Tibial artery (tissue), 4 donors: ENCODE results near the gene NEUROG1.

Source experiments
- DNase-seq, 2 donors: peaks; one replicate each; pipeline ENCODE4 v3.0.0-alpha.2; 2019
- H3K27ac ChIP-seq, 2 donors: fragments of 200-600 bp; sonication (generic) in 1 of 2; 1 replicate in 1 of 2; 2 replicates in 1 of 2; pipeline ENCODE4 v1.5.1; 2018 to 2019; ENCODE audit warnings: mild to moderate bottlenecking in 1 of 2
- H3K27me3 ChIP-seq, 2 donors: fragments of 200-600 bp; sonication (generic) in 1 of 2; one replicate each; pipeline versions ENCODE4 v1.5.1 to v1.6.0; 2016 to 2019
- H3K36me3 ChIP-seq, 3 donors: fragments of 200-600 bp; sonication (generic) in 2 of 3; one replicate each; pipeline ENCODE4 v1.5.1; 2016 to 2019; ENCODE audit warnings: mild to moderate bottlenecking in 2 of 3
- H3K4me1 ChIP-seq, 4 donors: fragments of 200-600 bp; sonication (generic) in 2 of 4; 1 replicate in 3 of 4; 2 replicates in 1 of 4; pipeline ENCODE4 v1.5.1; 2016 to 2019
- H3K4me3 ChIP-seq, 2 donors: fragments of 200-600 bp; sonication (generic) in 1 of 2; 1 replicate in 1 of 2; 2 replicates in 1 of 2; pipeline ENCODE4 v1.5.1; 2018 to 2019; ENCODE audit warnings: mild to moderate bottlenecking in 2 of 2
- H3K9me3 ChIP-seq, 3 donors: fragments of 200-600 bp; sonication (generic) in 1 of 3; one replicate each; pipeline ENCODE4 v1.5.1; 2016 to 2019
- intact Hi-C: fragments of 100-400 bp; cut with DNase I; formaldehyde crosslinking; loops from one replicate; pipeline ENCODE4 v1.15.0; 2023; ENCODE audit warnings: low total_unique reads
- TF ChIP-seq, protein P1 (sequence below), 2 experiments: fragments of 200-600 bp in 1 of 2; fragments of 450-650 bp in 1 of 2; IDR thresholded peaks; one replicate each; pipeline ENCODE4 v1.5.1; 2017 to 2019; ENCODE audit warnings: antibody characterized with exemption in 2 of 2, mild to moderate bottlenecking in 1 of 2, moderate library complexity in 1 of 2

Gene NEUROG1, protein sequence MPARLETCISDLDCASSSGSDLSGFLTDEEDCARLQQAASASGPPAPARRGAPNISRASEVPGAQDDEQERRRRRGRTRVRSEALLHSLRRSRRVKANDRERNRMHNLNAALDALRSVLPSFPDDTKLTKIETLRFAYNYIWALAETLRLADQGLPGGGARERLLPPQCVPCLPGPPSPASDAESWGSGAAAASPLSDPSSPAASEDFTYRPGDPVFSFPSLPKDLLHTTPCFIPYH

DNA sequence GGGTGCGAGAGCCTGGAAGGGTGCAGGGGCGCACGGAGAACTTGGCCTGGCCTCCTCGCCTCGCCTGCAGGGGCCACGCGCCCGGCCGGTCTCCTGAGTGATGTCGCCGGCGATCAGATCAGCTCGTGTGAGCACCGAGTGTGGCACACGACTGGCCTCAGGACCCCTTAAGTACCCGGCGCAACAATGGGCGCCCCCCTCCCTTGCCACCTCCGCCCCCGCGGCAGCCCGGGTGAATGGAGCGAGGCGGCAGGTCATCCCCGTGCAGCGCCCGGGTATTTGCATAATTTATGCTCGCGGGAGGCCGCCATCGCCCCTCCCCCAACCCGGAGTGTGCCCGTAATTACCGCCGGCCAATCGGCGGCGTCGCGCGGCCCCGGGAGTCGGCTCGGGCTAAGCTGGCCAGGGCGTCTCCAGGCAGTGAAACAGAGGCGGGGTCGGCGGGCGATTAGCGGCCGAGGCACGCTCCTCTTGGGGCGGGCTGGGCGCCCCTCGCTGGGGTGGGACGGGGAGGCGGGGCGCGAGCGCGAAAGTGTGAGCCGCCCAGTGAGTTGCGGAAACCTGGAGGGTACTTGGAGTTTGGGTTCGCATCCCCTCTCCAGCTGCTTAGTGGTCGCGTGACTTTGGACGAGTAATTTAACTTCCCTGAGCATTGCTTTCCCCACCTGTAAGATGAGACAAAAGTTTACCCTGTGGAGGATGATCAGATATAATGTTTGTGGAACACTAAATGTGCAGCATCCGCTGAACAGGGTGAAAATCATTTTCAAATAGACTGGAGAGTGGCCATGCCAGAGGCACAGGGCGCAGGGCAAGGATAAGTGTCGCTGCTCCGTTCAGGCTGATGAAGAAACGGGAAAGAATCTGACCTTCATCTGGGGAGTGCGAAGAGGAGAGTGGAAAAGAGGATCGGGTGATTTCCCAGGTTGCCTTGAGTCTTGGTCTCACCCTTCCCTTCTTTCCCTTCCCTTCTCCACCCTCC lies at the start of gene NEUROG1:
Gene NEUROG1, minus strand, starts transcription at position 145 of the 982 bp plus-strand sequence. CDS start 274 bp downstream, outside the sequence.
- H3K36me3 ChIP-seq, result no peaks in the 10 kb centered on the region
- peaks cover 0 to 4% (median 0%) of the 10 kb centered on the region in 3 donors for H3K9me3 ChIP-seq
- H3K4me3 ChIP-seq, result no peak within 1 kb of the TSS
- DNase-seq, result no peak
- H3K4me1 ChIP-seq, result peaks cover 0 to 17% (median 15%) of the 10 kb centered on the region in 4 donors
- peaks cover 0 to 90% of the 10 kb centered on the region in 2 donors for H3K27me3 ChIP-seq
- intact Hi-C loops, result no loop called here
- TF ChIP-seq, protein P1, sequence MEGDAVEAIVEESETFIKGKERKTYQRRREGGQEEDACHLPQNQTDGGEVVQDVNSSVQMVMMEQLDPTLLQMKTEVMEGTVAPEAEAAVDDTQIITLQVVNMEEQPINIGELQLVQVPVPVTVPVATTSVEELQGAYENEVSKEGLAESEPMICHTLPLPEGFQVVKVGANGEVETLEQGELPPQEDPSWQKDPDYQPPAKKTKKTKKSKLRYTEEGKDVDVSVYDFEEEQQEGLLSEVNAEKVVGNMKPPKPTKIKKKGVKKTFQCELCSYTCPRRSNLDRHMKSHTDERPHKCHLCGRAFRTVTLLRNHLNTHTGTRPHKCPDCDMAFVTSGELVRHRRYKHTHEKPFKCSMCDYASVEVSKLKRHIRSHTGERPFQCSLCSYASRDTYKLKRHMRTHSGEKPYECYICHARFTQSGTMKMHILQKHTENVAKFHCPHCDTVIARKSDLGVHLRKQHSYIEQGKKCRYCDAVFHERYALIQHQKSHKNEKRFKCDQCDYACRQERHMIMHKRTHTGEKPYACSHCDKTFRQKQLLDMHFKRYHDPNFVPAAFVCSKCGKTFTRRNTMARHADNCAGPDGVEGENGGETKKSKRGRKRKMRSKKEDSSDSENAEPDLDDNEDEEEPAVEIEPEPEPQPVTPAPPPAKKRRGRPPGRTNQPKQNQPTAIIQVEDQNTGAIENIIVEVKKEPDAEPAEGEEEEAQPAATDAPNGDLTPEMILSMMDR (IDR thresholded peaks at IDR 0.05), result no peak
- no peak within 1 kb of the TSS for H3K27ac ChIP-seq

DNA sequence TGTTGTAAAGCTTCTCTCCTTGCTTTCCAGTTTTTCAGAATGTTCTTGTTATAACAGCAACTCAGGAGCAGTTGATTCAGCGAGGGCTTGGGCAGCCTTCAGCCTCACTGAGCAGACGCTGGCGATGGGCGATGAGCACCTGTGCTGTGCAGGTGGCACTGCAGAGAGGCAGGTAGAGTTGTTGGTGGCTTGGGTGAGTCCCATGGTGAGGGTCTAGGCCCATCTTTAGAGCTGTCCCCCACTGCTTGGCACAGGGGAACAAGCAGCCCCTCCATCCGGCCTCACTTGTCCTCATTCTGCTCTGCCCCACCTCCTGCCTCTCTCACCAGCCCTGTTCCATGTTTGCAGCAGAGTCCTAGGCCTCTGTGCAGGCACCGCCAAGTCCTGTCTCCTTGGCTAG lies 49.2 kb upstream of the NEUROG1 start:
- H3K9me3 ChIP-seq, result no peaks in the 10 kb centered on the region
- H3K27ac ChIP-seq, result no peak overlapping the region
- no peaks in the 10 kb centered on the region for H3K36me3 ChIP-seq
- DNase-seq, result no peak
- no peaks in the 10 kb centered on the region for H3K4me1 ChIP-seq
- intact Hi-C loops, result no loop called here
- peaks cover 0 to 33% of the 10 kb centered on the region in 2 donors for H3K27me3 ChIP-seq
- TF ChIP-seq, protein P1 (IDR thresholded peaks at IDR 0.05), result no peak
- no peak overlapping the region for H3K4me3 ChIP-seq

DNA sequence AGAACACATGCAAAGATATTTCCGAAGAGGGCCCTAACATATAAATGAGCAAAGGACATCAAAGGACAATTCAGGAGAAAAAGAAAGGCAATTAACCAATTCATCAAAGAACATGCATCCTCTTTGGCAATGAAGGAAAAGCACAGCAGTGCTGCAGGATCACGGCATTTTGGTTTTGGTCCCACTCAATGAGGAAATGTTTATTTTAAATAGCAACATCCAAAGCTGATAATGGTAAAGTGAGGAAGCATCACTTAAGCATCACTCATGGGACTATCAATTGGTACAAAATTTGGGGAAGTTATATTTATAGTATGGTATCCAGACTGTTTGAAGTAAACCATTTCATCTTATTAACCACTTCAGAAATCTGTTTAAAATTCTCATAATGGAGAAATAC lies 48.5 kb upstream of the NEUROG1 start:
- Histone ChIP-seq H3K4me3 (no peak overlapping the region), H3K4me1 (peaks cover 0 to under 1% (median 0%) of the 10 kb centered on the region in 4 donors), H3K27me3 (peaks cover 0 to 40% of the 10 kb centered on the region in 2 donors), H3K27ac (no peak overlapping the region), H3K9me3 (no peaks in the 10 kb centered on the region), H3K36me3 (no peaks in the 10 kb centered on the region)
- intact Hi-C loops, result no loop called here
- TF ChIP-seq, protein P1 (IDR thresholded peaks at IDR 0.05), result no peak
- DNase-seq, result no peak

DNA sequence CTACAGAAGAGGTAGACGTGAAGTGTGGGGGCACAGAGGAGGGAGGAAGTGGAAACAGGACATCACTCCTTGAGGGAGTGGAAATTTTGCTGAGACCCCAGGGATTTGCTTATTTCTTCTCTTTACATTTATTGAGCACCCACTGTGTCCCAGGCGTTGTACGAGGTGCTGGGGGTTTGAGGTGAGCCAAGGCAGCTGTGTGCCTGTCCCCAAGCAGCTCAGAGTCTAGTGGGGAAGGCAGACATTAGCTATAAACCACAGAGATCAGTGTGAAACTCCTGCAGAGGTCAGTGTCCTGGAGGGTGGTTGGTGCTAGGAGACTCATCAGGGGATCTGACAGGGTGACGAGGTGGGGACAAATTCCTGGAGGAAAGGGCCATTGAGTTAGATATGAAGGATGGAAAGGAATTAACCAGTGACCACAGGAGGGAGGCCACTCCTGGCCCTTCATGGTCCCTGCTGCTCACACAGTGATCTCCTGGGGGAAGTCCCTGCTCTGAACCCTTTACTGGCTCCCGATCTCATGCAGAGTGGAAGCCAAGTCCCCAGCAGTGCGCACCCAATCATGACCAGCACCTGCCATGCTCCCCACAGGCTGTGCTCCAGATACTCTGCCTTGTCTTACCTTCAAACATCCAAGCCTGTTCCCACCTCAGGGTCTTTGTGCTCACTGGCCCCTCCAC lies 46.5 kb upstream of the NEUROG1 start:
- Histone ChIP-seq H3K9me3 (no peaks in the 10 kb centered on the region), H3K27ac (no peak overlapping the region), H3K36me3 (no peaks in the 10 kb centered on the region), H3K4me1 (peaks cover 0 to 12% (median 3%) of the 10 kb centered on the region in 4 donors), H3K4me3 (no peak overlapping the region), H3K27me3 (peaks cover 0 to 60% of the 10 kb centered on the region in 2 donors)
- intact Hi-C loops, result no loop called here
- DNase-seq, result no peak
- TF ChIP-seq, protein P1 (IDR thresholded peaks at IDR 0.05), result no peak

DNA sequence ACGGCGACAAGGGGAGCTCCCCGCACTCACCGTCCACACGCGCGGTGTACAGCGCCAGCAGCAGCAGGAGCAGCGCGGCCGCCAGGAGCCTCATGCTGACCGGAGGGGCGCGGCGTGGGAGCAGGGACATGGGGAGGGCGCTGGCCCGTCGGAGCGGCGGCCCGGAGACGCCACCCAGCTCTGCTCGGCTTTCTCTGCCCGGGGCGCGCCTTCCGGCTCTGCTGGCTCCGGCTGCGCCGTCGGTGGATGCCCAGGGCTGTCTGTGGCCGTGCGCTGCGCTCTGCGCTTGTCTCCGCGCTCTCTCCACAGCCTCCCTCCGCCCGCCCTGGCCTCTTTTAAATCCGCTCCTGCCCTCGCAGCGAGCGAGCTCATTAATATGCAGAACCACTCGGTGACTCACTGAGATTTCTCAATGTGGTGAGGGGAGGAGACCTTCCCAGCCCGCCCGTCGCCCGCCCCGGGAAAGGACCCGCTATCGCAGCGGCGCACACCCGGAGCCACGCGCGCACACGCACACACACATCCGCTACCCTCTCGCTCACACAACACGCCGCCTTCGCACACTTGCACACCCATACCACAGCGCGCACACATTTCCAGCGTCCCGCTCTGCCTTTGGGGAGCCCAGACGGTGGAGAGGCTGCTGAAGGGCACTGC lies 43.0 kb upstream of the NEUROG1 start, which contains the start of gene CXCL14:
Gene CXCL14, minus strand, starts transcription at position 307 of the 657 bp plus-strand sequence. Its CDS starts 213 bp downstream, at position 94.
- H3K4me1 ChIP-seq, result peaks cover 0 to 12% (median 3%) of the 10 kb centered on the region in 4 donors
- intact Hi-C loops, result no loop called here
- H3K9me3 ChIP-seq, result no peaks in the 10 kb centered on the region
- no peaks in the 10 kb centered on the region for H3K36me3 ChIP-seq
- H3K4me3 ChIP-seq, result peak within 1 kb of the TSS; percentile 9 to 40
- peaks cover 0 to 78% of the 10 kb centered on the region in 2 donors for H3K27me3 ChIP-seq
- H3K27ac ChIP-seq, result no peak within 1 kb of the TSS
- TF ChIP-seq, protein P1 (IDR thresholded peaks at IDR 0.05), result no peak
- DNase-seq, result peak; percentile 71 to 72
